Esophagus muscularis mucosa (tissue), 3 donors: ENCODE measurements around the gene CEP41.

ENCODE experiments used
- POLR2A ChIP-seq: fragments of 450-650 bp; IDR thresholded peaks from one replicate; pipeline ENCODE4 v1.6.1; 2017; ENCODE audit warnings: antibody characterized with exemption, moderate library complexity, mild to moderate bottlenecking, low read depth
- TF ChIP-seq, protein P1 (sequence below), 3 experiments: fragments of 200-600 bp in 2 of 3; fragments of 450-650 bp in 1 of 3; sonication (generic) in 2 of 3; IDR thresholded peaks; one replicate each; pipeline ENCODE4 v1.5.1; 2017 to 2019; ENCODE audit warnings: antibody characterized with exemption in 3 of 3, mild to moderate bottlenecking in 2 of 3, moderate library complexity in 1 of 3

DNA sequence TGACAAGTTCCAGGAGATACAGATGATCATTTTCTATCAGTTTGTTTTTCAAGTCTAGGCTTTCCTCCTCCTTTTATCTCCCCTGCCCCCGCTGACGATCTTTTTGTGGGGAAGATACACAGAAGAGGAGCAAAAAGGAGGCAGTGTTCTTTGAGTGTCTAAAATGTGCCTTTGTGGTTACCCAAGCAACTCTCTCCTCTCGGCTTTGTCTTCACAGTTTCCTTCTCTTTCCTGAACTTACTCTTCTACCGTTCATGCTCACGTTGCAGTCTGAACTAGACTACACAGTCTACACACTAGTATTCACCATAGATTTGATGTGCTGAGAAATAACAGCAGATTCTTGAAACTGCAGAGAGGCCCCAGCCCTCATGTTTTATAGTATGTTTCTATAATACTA, 23.6 kb downstream of the CEP41 start:
- TF ChIP-seq, protein P1, sequence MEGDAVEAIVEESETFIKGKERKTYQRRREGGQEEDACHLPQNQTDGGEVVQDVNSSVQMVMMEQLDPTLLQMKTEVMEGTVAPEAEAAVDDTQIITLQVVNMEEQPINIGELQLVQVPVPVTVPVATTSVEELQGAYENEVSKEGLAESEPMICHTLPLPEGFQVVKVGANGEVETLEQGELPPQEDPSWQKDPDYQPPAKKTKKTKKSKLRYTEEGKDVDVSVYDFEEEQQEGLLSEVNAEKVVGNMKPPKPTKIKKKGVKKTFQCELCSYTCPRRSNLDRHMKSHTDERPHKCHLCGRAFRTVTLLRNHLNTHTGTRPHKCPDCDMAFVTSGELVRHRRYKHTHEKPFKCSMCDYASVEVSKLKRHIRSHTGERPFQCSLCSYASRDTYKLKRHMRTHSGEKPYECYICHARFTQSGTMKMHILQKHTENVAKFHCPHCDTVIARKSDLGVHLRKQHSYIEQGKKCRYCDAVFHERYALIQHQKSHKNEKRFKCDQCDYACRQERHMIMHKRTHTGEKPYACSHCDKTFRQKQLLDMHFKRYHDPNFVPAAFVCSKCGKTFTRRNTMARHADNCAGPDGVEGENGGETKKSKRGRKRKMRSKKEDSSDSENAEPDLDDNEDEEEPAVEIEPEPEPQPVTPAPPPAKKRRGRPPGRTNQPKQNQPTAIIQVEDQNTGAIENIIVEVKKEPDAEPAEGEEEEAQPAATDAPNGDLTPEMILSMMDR (IDR thresholded peaks at IDR 0.05) = no peak
- TF ChIP-seq POLR2A = no peak
